GM21423 (cell line): ENCODE data around the gene SGPP2.
"Not testable (repeated sequence)": the region's sequence is repeated elsewhere in the genome, so short reads cannot be mapped to it uniquely, and the experiment has no call there.

Experiments
- ATAC-seq: cut with Tn5 transposase; IDR thresholded peaks from one replicate; pipeline ENCODE4 v1.9.1; 2021; ENCODE audit warnings: mild to moderate bottlenecking, moderate library complexity; ENCODE audit not compliant: unreplicated experiment

SGPP2 gene, protein sequence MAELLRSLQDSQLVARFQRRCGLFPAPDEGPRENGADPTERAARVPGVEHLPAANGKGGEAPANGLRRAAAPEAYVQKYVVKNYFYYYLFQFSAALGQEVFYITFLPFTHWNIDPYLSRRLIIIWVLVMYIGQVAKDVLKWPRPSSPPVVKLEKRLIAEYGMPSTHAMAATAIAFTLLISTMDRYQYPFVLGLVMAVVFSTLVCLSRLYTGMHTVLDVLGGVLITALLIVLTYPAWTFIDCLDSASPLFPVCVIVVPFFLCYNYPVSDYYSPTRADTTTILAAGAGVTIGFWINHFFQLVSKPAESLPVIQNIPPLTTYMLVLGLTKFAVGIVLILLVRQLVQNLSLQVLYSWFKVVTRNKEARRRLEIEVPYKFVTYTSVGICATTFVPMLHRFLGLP

DNA sequence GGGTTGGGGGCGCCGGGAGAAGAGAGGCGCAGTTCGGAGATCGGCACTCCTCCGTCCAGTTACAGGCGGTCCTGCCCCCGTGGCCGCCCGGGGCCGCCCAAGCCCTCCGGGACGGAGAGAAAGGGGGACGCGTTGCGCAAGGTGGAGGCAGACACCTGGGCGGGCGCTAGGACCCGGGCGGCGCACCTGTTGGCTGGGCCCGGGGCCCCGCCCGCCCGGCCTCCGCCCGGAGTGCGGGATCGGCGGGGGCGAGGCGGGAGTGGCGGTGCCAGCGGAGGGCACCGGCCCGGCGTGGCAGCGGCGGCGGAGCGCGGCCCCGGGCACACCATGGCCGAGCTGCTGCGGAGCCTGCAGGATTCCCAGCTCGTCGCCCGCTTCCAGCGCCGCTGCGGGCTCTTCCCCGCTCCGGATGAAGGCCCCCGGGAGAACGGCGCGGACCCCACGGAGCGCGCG, at the start of gene SGPP2:
SGPP2 (plus strand) TSS at position 268 of the 453 bp plus-strand sequence; CDS start at position 328, 60 bp downstream.
- ATAC-seq, result peak; percentile 28

GRCh38 chr2:222375798-222376197, 48.5 kb upstream of the SGPP2 start:
- no peak for ATAC-seq

DNA sequence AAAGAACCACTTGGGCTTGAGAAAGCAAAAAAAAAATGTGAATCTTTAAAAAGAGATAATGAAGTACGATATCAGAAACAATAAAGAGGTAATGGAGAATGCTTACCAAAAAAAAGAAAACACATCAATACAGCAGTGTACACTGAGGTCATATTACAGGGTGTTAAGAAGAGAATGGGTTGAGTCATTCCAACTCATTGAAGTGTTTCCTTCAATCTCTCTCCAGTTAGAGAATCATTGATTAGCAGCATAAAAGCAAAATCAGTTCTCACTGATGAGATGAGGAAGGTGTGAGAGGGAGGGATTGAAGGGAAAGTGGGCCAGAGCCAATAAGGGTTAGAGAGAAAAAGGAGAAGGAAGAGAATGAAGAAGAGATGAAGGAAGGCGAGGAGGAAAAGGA, 43.9 kb upstream of the SGPP2 start:
- no peak for ATAC-seq

- no peak for ATAC-seq
These were observed 42.8 kb upstream of the SGPP2 start for GRCh38 chr2:222381566-222381965.

- ATAC-seq, result no peak
These were observed 41.1 kb upstream of the SGPP2 start for GRCh38 chr2:222383255-222383654.

GRCh38 chr2:222391743-222392285, 32.5 kb upstream of the SGPP2 start:
- no peak for ATAC-seq

GRCh38 chr2:222393733-222394267, 30.5 kb upstream of the SGPP2 start:
- ATAC-seq, result no peak

GRCh38 chr2:222398446-222398885, 25.9 kb upstream of the SGPP2 start:
- no peak for ATAC-seq

DNA sequence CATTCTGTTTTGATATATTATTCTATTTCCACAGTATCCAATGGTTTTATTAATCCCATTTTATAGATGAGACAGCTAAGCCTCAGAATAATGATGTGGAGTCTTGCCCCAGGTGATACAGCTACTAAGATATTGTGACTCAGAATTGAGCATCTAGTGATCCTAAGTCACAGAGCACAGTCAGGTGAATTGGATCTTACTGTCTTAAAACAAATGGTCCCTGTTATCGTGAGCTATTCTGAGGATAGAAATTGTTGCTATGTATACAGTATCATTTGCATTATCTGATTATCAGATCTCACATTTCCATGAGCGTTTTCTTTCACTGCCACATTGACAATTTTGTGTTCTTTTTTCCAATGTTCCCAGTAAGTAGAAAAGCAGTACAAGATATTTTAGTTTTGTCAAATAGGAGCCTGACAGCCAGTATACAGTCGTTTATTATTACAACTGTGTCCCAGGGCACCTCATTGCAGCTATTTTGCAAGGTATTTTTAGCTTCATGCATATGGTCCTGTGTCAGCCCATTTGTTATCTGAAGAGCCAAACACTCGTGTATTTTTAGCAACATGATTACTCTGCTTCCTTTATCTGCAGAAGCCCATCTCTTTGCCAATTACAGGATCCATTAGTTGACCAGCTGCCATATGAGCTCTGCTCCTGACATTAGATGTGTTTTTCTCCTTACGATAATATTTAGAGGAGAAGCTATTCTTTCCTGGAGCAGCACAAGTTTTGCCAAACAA, 25.1 kb upstream of the SGPP2 start:
- ATAC-seq, result no peak

DNA sequence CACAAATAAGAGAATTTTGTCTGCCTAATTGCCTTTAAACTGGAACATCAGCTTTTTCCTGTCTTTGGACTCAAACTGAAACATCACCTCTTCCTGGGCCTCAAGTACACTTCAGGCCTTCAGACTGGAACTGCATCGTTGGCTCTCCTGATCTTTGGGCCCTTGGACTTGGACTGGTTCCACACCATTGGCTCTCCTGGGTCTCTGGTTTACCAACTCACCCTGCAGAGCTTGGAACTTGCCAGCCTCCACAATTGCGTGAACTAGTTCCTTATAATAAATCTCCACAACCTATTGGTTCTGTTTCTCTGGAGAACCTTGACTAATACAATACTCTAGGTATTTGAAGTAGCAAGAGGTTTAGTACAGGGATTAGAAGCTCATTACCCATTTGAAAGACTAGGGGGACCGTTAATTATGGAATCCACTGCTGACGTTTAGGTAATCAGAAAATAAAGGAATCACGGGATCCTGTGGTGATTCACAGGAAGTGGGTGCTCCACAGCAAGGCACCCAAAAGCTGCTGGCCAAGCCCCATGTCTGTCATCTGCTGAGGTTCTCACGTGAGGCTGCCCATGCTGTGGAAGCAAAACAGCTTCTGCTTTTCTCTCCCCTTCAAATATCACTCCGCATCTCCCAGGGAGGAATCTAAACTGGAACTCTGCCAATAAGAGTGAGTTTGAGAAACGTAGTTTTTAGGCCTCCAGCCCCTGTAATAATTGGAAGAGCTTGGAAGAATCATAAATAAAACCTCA, 20.0 kb upstream of the SGPP2 start:
- no peak for ATAC-seq

DNA sequence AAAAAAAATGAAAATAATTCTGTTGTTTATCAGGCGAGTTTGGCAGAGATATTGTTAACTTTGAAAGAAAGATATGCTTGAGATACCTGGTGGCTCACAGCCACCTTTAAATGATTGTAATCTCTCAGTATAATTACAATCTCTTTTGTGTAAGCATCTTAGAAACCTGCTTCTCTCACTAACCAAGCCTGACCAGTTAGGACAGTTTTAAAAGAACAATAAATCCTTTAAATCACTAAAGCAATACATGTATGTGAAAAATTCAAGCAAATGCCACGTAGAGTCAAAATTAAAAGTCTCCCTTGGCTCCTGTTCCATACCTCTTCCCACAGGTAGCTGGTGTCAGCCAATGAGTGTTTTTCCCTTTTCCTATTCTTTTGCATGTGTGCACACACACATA, 15.7 kb upstream of the SGPP2 start:
- no peak for ATAC-seq

DNA sequence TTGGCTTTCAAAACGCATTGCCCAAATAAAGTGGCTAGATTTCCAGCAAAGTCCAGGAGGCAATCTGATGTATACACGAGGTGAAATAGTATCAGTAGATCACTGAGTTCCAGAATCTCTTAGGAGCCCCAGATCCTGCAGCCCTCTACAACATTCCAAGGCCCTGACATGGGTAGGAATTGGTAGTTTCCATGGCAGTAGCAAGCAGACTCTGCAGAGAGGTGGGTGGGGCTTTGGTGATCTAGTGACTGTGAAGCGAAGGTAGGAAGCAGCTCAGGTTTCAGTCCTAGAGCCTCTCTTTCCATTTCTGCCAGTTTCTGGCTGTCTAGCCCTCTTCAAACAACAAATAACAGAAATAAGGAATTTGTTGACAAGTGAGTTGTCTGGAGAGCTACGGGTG, 13.8 kb upstream of the SGPP2 start:
- no peak for ATAC-seq

DNA sequence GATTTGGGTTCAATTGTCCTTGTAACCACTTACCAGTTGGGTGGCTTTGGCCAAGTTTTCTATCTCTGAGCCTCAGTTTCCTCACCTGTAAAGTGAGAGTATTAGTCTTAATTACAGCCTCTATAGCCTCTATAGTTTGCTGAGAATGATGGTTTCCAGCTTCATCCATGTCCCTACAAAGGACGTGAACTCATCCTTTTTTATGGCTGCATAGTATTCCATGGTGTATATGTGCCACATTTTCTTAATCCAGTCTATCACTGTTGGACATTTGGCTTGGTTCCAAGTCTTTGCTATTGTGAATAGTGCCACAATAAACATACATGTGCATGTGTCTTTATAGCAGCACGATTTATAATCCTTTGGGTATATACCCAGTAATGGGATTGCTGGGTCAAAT, 12.0 kb upstream of the SGPP2 start:
- ATAC-seq, result not testable (repeated sequence)

GRCh38 chr2:222413295-222413911, 10.9 kb upstream of the SGPP2 start:
- ATAC-seq, result no peak

DNA sequence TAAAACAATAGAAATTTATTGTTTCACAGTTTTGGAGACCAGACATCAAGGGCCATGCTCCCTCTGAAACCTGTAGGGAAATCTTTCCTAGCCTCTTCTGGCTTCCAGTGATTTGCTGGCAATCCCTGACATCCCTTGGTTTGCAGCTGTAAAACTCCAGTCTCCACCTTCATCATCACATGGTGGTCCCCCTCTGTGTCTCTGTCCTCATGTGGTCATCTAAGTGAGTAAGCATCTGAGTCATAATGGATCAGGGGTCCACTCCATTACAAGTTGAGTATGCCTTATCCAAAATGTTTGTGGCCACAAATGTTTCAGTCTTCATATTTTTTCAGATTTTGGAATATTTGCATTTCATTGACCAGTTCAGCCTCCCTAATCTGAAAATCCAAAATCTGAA, 5.6 kb upstream of the SGPP2 start:
- no peak for ATAC-seq

DNA sequence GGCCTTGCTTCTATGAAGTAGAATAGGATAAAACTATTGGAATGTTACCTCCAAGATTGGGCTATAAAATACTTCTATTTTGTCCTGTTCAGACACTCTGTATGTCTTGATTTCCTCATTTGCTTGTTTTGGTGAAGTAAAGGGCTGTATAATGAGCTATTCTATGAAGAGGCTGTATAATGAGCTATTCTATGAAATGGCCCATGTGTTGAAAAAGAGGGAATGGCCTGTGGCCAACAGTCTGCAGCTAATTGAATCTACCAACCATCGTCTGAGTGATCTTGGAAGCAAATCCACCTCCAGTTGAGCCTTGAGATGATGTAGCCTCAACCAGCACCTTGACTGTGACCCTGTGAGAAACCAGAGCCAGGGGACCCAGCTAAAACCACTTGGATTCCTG, 3.8 kb upstream of the SGPP2 start:
- ATAC-seq, result no peak

GRCh38 chr2:222421626-222422025, 2.7 kb upstream of the SGPP2 start:
- no peak for ATAC-seq

- ATAC-seq, result no peak
These were observed 1.2 kb upstream of the SGPP2 start for GRCh38 chr2:222423186-222423585.

- peak; percentile 26 for ATAC-seq
These were observed 589 bp upstream of the SGPP2 start for GRCh38 chr2:222423632-222424275.
